A549 treated with Mapracorat at 1 μM for 4 hours (cell line): Measurements from ENCODE around the gene TBC1D10B. TPM values are rescaled to one million over a fixed set of nuclear protein-coding genes. Genes with fewer than 3 reads are reported as not detected.

ENCODE experiments used
- total RNA-seq: library from RNA; stranded (reverse); fragments of 200-300 nt; extraction: Qiagen RNA extraction; gene quantifications from 5 replicates; pipeline ENCODE4 v1.2.3, GENCODE V29; 2022

Gene TBC1D10B, protein sequence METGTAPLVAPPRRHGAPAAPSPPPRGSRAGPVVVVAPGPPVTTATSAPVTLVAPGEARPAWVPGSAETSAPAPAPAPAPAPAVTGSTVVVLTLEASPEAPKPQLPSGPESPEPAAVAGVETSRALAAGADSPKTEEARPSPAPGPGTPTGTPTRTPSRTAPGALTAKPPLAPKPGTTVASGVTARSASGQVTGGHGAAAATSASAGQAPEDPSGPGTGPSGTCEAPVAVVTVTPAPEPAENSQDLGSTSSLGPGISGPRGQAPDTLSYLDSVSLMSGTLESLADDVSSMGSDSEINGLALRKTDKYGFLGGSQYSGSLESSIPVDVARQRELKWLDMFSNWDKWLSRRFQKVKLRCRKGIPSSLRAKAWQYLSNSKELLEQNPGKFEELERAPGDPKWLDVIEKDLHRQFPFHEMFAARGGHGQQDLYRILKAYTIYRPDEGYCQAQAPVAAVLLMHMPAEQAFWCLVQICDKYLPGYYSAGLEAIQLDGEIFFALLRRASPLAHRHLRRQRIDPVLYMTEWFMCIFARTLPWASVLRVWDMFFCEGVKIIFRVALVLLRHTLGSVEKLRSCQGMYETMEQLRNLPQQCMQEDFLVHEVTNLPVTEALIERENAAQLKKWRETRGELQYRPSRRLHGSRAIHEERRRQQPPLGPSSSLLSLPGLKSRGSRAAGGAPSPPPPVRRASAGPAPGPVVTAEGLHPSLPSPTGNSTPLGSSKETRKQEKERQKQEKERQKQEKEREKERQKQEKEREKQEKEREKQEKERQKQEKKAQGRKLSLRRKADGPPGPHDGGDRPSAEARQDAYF
- total RNA-seq: 21.2 to 32.4 TPM (median 29.5 TPM) in 5 replicates

GRCh38 chr16:30370456-30371247 lies at the start of gene TBC1D10B:
TBC1D10B (minus strand) TSS chr16:30370494; CDS start chr16:30370183, 311 bp downstream.

GRCh38 chr16:30407102-30407803 lies 37.0 kb upstream of the TBC1D10B start, which contains the start of gene ZNF771:
ZNF771 (plus strand) TSS chr16:30407606; CDS start chr16:30408054, 448 bp downstream.

DNA sequence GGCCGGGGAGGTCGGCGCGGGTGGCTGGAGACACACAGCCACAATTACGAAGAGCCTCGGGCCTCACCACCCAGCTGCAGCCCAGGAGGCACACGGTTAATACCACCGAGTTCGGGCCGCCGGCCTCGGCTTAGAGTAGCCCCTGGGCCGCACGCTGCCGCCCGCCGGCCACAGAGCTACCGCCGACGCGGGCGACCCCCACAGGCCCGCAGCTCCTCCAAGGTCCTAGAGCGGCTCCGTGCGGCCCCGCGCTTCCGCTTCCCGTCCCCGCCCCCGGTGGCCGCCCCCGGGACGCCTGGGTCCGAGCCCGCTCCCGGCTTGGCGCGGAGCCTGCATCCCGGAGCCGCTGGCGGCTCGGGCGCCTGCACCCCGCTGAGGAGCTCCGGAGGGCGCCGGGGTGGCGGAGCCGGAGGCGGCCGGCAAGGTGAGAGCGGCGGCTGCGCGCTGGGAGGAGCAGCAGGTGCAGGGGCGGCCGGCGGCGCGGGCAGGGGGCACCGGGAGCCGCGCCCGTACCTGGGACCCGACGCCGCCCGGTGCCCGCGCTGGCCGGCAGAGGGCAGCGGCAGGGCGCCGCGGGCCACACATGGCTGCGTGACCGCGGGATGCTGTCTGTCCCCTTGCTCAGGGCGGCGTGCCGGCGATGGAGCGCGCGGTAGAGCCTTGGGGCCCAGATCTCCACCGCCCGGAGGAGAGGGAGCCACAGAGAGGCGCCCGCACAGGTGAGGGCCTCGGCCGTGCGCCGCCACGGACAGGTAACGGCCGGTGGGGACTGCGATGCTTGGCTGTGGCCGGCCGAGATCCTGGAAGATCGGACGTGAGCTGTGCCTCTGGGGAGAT lies 25.1 kb upstream of the TBC1D10B start, which contains the start of gene ZNF48:
TSS of gene ZNF48 (plus strand) at position 266 of the 837 bp plus-strand sequence. CDS start at position 641, 375 bp downstream.

DNA sequence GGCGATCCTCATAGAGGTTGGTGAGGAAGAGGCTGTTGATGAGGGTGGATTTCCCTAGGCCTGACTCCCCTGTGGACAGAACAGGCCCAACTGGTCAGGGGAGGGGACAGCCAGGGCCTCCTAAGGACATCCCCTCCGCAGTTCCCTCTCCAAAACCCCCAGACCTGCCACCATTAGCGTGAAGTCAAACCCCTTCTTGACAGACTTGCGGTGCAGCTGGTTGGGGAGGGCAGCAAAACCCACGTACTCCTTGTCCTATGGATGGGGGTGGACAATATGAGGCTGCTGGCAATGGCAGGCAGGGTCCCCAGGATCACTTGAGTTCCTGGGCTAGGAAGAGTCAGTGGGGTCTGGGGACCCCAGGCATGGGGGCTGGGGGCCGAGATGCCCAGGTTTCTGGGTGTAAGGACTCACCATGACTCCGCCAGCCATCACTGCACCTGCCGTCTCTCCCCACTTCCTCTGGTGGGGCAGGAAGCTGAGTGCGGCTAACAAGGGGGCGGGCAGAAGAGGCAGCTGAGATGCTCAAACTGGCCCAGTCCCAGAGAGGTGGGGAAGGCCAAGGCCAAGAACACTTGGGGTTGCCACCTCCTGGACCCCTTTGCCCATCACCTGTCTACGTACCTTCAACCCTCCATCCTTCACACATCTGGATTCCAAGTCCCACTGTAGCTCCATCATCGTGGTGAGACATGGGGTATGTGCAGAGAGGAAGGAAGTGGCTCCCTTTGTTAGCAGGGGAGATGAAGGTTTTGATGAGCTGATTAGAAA lies 12.0 kb upstream of the TBC1D10B start, which contains the start of gene SEPTIN1:
TSS of gene SEPTIN1 (minus strand) at position 451 of the 771 bp plus-strand sequence. CDS start at position 432, 19 bp downstream.

DNA sequence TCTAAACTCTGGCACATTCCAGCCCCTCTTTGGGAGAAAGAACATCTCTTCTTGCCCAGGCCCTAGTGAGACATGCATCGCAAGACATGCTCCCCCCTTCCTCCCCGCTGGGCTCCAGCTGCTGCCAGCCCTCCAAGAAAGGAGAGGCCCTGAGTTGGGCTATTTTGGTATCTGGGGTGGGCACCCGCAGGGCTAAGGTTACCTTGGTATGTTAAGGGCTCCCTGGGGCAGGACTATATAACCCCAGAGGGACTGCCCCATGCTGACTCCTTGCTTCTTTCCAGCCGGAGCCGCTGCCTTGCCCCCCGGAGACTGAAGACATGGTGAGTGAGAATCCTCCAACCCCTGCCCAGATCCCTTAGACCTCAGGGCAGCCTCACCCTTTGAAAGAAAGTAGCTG lies 4.2 kb upstream of the TBC1D10B start, which contains the start of gene MYL11:
TSS of gene MYL11 (plus strand) at position 265 of the 400 bp plus-strand sequence. CDS start at position 321, 56 bp downstream.

DNA sequence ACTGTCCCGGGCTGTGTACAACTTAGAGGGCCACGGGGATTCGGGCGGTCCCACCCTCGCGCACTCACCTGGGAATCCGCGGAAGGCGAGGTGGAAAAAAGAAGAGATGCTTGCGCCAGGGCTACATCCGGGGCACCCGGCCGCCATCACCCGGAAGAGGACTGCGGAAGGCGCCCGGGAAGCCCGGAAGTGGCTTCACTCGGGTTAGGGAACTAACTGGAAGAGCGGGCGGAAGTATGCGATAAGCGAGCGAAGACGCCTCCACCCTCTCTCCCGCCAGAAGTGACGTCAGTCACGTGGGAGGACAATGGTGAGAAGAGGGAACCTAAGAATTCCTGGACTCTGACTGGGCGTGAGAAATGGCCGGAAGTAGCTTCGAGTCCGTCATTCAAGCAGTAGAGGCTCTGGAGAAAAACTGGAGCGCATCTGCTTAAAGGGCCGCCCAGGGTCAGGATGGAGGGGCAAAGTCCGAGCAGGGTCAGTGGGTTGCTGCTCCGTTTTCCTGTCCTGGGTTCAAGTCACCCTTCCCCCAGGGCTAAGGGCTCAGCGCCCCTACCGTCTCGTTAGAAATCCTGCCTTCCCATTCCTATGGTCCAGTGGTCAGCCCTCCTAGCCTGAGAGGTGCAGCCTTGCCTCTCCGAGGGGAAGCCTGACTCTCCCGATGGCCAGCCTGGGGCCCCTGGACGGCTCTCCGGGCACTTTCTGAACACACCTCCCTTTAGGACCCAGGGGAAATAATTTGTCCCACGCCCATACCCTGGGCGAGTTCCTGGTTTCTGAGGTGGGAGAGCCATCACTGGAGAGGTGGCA lies 14.9 kb downstream of the TBC1D10B start, which contains the start of gene CD2BP2:
TSS of gene CD2BP2 (minus strand) at position 165 of the 810 bp plus-strand sequence. CDS start 627 bp downstream, outside the sequence.

Other genes starting within 250 kb of the TBC1D10B start
- gene MAPK3, start 247.3 kb downstream of the TBC1D10B start, total RNA-seq: 32.5 to 35.2 TPM (median 32.9 TPM) in 5 replicates
- gene CORO1A, start 186.9 kb downstream of the TBC1D10B start, total RNA-seq: 2.0 to 3.6 TPM (median 2.8 TPM) in 5 replicates
- gene BOLA2B, start 176.8 kb downstream of the TBC1D10B start, total RNA-seq: 131 to 236 TPM (median 196 TPM) in 5 replicates
- 6.4 to 18.9 TPM (median 12.2 TPM) in 5 replicates for gene SLX1A, start 176.6 kb downstream of the TBC1D10B start, total RNA-seq
- 5.0 to 11.1 TPM (median 5.9 TPM) in 5 replicates for gene SULT1A3, start 171.2 kb downstream of the TBC1D10B start, total RNA-seq
- gene NPIPB13, start 122.0 kb downstream of the TBC1D10B start, total RNA-seq: 0.59 to 3.3 TPM (median 3.1 TPM) in 5 replicates
- 64.5 to 69.9 TPM (median 66.8 TPM) in 5 replicates for gene CD2BP2, start 15.2 kb downstream of the TBC1D10B start, total RNA-seq
- 0.65 to 0.88 TPM in 2 of 5 replicates, not detected in the others for gene MYL11, start 4.3 kb upstream of the TBC1D10B start, total RNA-seq
- gene SEPTIN1, start 12.1 kb upstream of the TBC1D10B start, total RNA-seq: 1.00 to 2.6 TPM (median 1.9 TPM) in 5 replicates
- 11.7 to 15.2 TPM (median 12.2 TPM) in 5 replicates for gene ZNF48, start 24.9 kb upstream of the TBC1D10B start, total RNA-seq
- 2.8 to 6.1 TPM (median 5.3 TPM) in 5 replicates for gene ZNF771, start 37.1 kb upstream of the TBC1D10B start, total RNA-seq
- 95.7 to 126 TPM (median 123 TPM) in 5 replicates for gene DCTPP1, start 59.5 kb upstream of the TBC1D10B start, total RNA-seq
- 45.9 to 48.4 TPM (median 47.4 TPM) in 5 replicates for gene SEPHS2, start 75.4 kb upstream of the TBC1D10B start, total RNA-seq
- gene ITGAL, start 102.2 kb upstream of the TBC1D10B start, total RNA-seq: 0.03 to 0.21 TPM in 2 of 5 replicates, not detected in the others
- 37.5 to 47.8 TPM (median 45.5 TPM) in 5 replicates for gene ZNF768, start 156.1 kb upstream of the TBC1D10B start, total RNA-seq
- gene ZNF747, start 164.4 kb upstream of the TBC1D10B start, total RNA-seq: 3.2 to 5.0 TPM (median 3.8 TPM) in 5 replicates
- 4.1 to 6.7 TPM (median 6.4 TPM) in 5 replicates for gene ZNF764, start 187.9 kb upstream of the TBC1D10B start, total RNA-seq
- gene ZNF688, start 201.2 kb upstream of the TBC1D10B start, total RNA-seq: 4.9 to 8.7 TPM (median 6.6 TPM) in 5 replicates
- gene ZNF785, start 215.2 kb upstream of the TBC1D10B start, total RNA-seq: not detected in 5 replicates
- gene ZNF689, start 239.9 kb upstream of the TBC1D10B start, total RNA-seq: 7.5 to 9.5 TPM (median 8.8 TPM) in 5 replicates